Esophagus muscularis mucosa (tissue), 3 donors: ENCODE measurements around the gene CALHM5.

Experiments used
- CTCF ChIP-seq, 3 experiments: fragments of 200-600 bp in 2 of 3; fragments of 450-650 bp in 1 of 3; sonication (generic) in 2 of 3; IDR thresholded peaks; one replicate each; pipeline ENCODE4 v1.5.1; 2017 to 2019; ENCODE audit warnings: antibody characterized with exemption in 3 of 3, mild to moderate bottlenecking in 2 of 3, moderate library complexity in 1 of 3
- POLR2AphosphoS5 ChIP-seq, 2 donors: sonication (generic); formaldehyde crosslinking; IDR thresholded peaks; one replicate each; pipeline ENCODE4 v1.6.1; 2017; ENCODE audit warnings: antibody characterized with exemption in 2 of 2

- TF ChIP-seq CTCF (IDR thresholded peaks at IDR 0.05): no peak
- TF ChIP-seq POLR2AphosphoS5 (IDR thresholded peaks at IDR 0.05): no peak
Measured at GRCh38 chr6:116562019-116562403, 50.6 kb downstream of the CALHM5 start.
